HEK293 (cell line): Measurements from ENCODE around the gene CRNKL1.

Experiments used
- CTCF ChIA-PET: fragments of 350-600 bp; formaldehyde crosslinking; extraction: SDS; loops from one replicate; lab custom pipeline; 2021; ENCODE audit warnings: antibody characterized with exemption; lab: Yijun Ruan, JAX
- POLR2A ChIA-PET: fragments of 300-600 bp; formaldehyde crosslinking; extraction: SDS; loops from one replicate; lab custom pipeline; 2020; ENCODE audit warnings: antibody characterized with exemption, inconsistent platforms; lab: Yijun Ruan, JAX
- H3K27ac ChIP-seq: fragments of 200-500 bp; sonication (Bioruptor generic); 2 replicates; pipeline ENCODE4 v1.5.1; 2014; ENCODE audit warnings: low read depth, low read length, control low read depth, inconsistent platforms; ENCODE audit errors: extremely low read depth
- H3K36me3 ChIP-seq, 2 experiments: fragments of 200-500 bp in 1 of 2; sonication (Bioruptor generic) in 1 of 2; 1 replicate in 1 of 2; 2 replicates in 1 of 2; pipeline ENCODE4 v1.5.1; 2014 to 2017; ENCODE audit warnings: inconsistent platforms in 2 of 2, low read length in 2 of 2; ENCODE audit not compliant: control insufficient read depth in 2 of 2, insufficient read depth in 1 of 2
- H3K4me1 ChIP-seq: fragments of 200-500 bp; sonication (Bioruptor generic); 2 replicates; pipeline ENCODE4 v1.5.1; 2014; ENCODE audit warnings: mild to moderate bottlenecking, low read length, inconsistent platforms; ENCODE audit not compliant: control insufficient read depth, insufficient read depth
- H3K4me3 ChIP-seq: 2 replicates; pipeline ENCODE4 v1.5.1; 2011; ENCODE audit warnings: low read depth, mild to moderate bottlenecking, control low read depth, low read length, moderate library complexity
- H3K9me3 ChIP-seq: fragments of 200-500 bp; sonication (Bioruptor generic); 2 replicates; pipeline ENCODE4 v1.5.1; 2014; ENCODE audit warnings: low read depth, low read length, inconsistent platforms; ENCODE audit not compliant: control insufficient read depth, insufficient read depth
- KLF1 ChIP-seq: fragments of 450-650 bp; formaldehyde crosslinking; IDR thresholded peaks from 2 replicates; pipeline ENCODE4 v1.5.1; 2016; ENCODE audit warnings: missing biosample characterization, missing genetic modification characterization
- SP7 ChIP-seq: fragments of 450-650 bp; formaldehyde crosslinking; IDR thresholded peaks from 2 replicates; pipeline ENCODE4 v1.5.1; 2016; ENCODE audit warnings: missing biosample characterization, missing genetic modification characterization
- ZBTB1 ChIP-seq: fragments of 450-650 bp; formaldehyde crosslinking; IDR thresholded peaks from 2 replicates; pipeline ENCODE4 v1.5.1; 2016; ENCODE audit warnings: missing biosample characterization, missing genetic modification characterization
- ZBTB20 ChIP-seq: fragments of 450-650 bp; formaldehyde crosslinking; IDR thresholded peaks from 2 replicates; pipeline ENCODE4 v1.5.1; 2016; ENCODE audit warnings: missing biosample characterization, missing genetic modification characterization
- ZFP69B ChIP-seq: fragments of 450-650 bp; formaldehyde crosslinking; IDR thresholded peaks from 2 replicates; pipeline ENCODE4 v1.5.1; 2016; ENCODE audit warnings: missing biosample characterization, missing genetic modification characterization
- ZNF10 ChIP-seq: fragments of 450-650 bp; formaldehyde crosslinking; IDR thresholded peaks from 2 replicates; pipeline ENCODE4 v1.5.1; 2017; ENCODE audit warnings: missing biosample characterization, missing genetic modification characterization
- ZNF140 ChIP-seq: fragments of 450-650 bp; formaldehyde crosslinking; IDR thresholded peaks from 2 replicates; pipeline ENCODE4 v1.5.1; 2016; ENCODE audit warnings: missing biosample characterization, missing genetic modification characterization
- ZNF174 ChIP-seq: fragments of 450-650 bp; formaldehyde crosslinking; IDR thresholded peaks from 2 replicates; pipeline ENCODE4 v1.5.0; 2017; ENCODE audit warnings: missing biosample characterization, mild to moderate bottlenecking, missing genetic modification characterization
- ZNF211 ChIP-seq: fragments of 450-650 bp; formaldehyde crosslinking; IDR thresholded peaks from 2 replicates; pipeline ENCODE4 v1.5.1; 2016; ENCODE audit warnings: low read depth, missing biosample characterization, missing genetic modification characterization
- ZNF221 ChIP-seq: fragments of 450-650 bp; formaldehyde crosslinking; IDR thresholded peaks from 2 replicates; pipeline ENCODE4 v1.5.1; 2017; ENCODE audit warnings: missing biosample characterization, missing genetic modification characterization, borderline replicate concordance
- ZNF274 ChIP-seq, 2 experiments: fragments of 200-500 bp in 1 of 2; fragments of 450-650 bp in 1 of 2; sonication (Bioruptor generic) in 1 of 2; formaldehyde crosslinking in 1 of 2; IDR thresholded peaks; 2 replicates each; pipeline versions ENCODE4 v1.5.1 to v1.6.1; 2014 to 2016; ENCODE audit warnings: borderline replicate concordance in 1 of 2, inconsistent platforms in 1 of 2, low read length in 1 of 2, missing biosample characterization in 1 of 2, missing genetic modification characterization in 1 of 2
- ZNF311 ChIP-seq: fragments of 450-650 bp; formaldehyde crosslinking; IDR thresholded peaks from 2 replicates; pipeline ENCODE4 v1.5.1; 2017; ENCODE audit warnings: missing biosample characterization, missing genetic modification characterization, borderline replicate concordance
- ZNF530 ChIP-seq: fragments of 450-650 bp; formaldehyde crosslinking; IDR thresholded peaks from 2 replicates; pipeline ENCODE4 v1.5.1; 2016; ENCODE audit warnings: low read depth, missing biosample characterization, missing genetic modification characterization
- ZNF610 ChIP-seq: fragments of 450-650 bp; formaldehyde crosslinking; IDR thresholded peaks from 2 replicates; pipeline ENCODE4 v1.5.1; 2016; ENCODE audit warnings: missing biosample characterization, missing genetic modification characterization, borderline replicate concordance
- ZNF660 ChIP-seq: fragments of 450-650 bp; IDR thresholded peaks from 2 replicates; pipeline ENCODE4 v1.5.1; 2018; ENCODE audit warnings: missing biosample characterization, mild to moderate bottlenecking, missing genetic modification characterization
- ZNF701 ChIP-seq: fragments of 450-650 bp; formaldehyde crosslinking; IDR thresholded peaks from 2 replicates; pipeline ENCODE4 v1.5.1; 2016; ENCODE audit warnings: missing biosample characterization, missing genetic modification characterization
- ZNF76 ChIP-seq: fragments of 450-650 bp; formaldehyde crosslinking; IDR thresholded peaks from 2 replicates; pipeline ENCODE4; 2016; ENCODE audit warnings: low read depth, missing biosample characterization, missing genetic modification characterization, borderline replicate concordance
- ZSCAN16 ChIP-seq: fragments of 450-650 bp; formaldehyde crosslinking; IDR thresholded peaks from 2 replicates; pipeline ENCODE4 v1.5.1; 2016; ENCODE audit warnings: missing biosample characterization, missing genetic modification characterization
- TF ChIP-seq, protein P1 (sequence below): fragments of 450-650 bp; formaldehyde crosslinking; IDR thresholded peaks from 2 replicates; pipeline ENCODE4 v1.5.1; 2016; ENCODE audit warnings: missing biosample characterization, missing genetic modification characterization
- TF ChIP-seq, protein P2 (sequence below): fragments of 450-650 bp; formaldehyde crosslinking; IDR thresholded peaks from 2 replicates; pipeline ENCODE4 v1.5.1; 2016; ENCODE audit warnings: missing biosample characterization, missing genetic modification characterization, borderline replicate concordance
- TF ChIP-seq, protein P3 (sequence below): fragments of 450-650 bp; formaldehyde crosslinking; IDR thresholded peaks from 2 replicates; pipeline ENCODE4 v1.5.1; 2017; ENCODE audit warnings: missing biosample characterization, missing genetic modification characterization

CRNKL1 gene

DNA sequence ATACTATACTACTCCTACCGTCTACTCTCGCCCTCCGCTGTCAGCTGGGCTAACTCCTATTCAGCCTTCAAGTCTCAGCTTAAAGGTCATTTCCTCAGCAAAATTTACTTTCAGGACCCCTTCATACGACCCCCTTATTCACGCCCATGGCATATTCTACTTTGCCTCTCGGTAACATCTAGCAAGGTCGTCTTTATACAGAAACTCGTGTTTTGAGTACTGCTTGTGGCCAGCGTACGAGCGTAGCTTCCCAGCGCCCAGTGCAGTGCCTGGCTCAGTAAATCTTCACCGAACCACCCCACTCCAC, 546 bp downstream of the CRNKL1 start (continued):
- no peak for TF ChIP-seq ZNF274 (IDR thresholded peaks at IDR 0.05; ENCODE audit: low read length)
- TF ChIP-seq ZNF274 (tag by site-specific recombination; IDR thresholded peaks at IDR 0.05; ENCODE audit: borderline replicate concordance) = no peak
- TF ChIP-seq ZNF311 = no peak
- TF ChIP-seq, all 188 proteins: peak for 0

DNA sequence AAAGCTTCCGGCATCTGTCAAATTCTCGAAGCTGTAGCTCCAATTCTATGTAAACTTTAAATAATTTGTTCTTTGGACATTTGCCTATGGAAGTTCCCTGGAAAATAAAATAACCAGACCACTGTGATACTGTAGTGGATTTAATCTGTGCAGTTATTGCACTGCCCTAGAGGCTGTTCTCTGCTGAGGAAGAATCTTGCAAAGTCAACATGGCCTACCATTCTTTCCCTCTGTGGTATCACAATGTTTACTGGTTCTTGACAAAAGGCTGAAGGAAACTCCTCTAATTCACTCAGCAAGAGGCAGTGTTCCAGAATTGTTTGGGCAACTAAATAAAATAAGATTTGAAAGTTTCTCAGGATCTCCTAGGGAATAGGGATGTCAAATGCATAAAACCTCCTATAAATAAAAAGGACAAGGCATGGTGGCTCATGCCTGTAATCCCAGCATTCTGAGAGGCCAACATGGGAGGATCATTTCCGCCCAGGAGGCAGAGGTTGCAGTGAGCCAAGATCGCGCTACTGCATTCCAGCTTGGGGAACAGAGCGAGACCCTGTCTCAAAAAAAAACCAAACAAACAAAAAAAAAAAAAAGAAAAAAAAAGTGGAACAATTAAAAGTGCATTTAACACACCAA, 12.4 kb downstream of the CRNKL1 start:
- H3K4me3 ChIP-seq = no peak overlapping the region
- no peak overlapping the region for H3K27ac ChIP-seq
- peaks cover 53 to 100% of the 10 kb centered on the region in 2 experiments for H3K36me3 ChIP-seq
- no peaks in the 10 kb centered on the region for H3K9me3 ChIP-seq
- CTCF ChIA-PET = no interaction called here
- TF ChIP-seq, protein P1, sequence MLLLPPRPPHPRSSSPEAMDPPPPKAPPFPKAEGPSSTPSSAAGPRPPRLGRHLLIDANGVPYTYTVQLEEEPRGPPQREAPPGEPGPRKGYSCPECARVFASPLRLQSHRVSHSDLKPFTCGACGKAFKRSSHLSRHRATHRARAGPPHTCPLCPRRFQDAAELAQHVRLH (tag by site-specific recombination) = no peak
- TF ChIP-seq ZNF76 (tag by site-specific recombination) (no peak), ZNF530 (no peak), ZFP69B (tag by site-specific recombination) (no peak), ZBTB20 (tag by site-specific recombination) (no peak), ZNF174 (tag by site-specific recombination) (no peak), ZNF10 (tag by site-specific recombination) (no peak), ZNF211 (tag by site-specific recombination) (no peak), SP7 (tag by site-specific recombination) (no peak), ZNF660 (tag by site-specific recombination) (no peak), ZNF701 (tag by site-specific recombination) (no peak), ZSCAN16 (tag by site-specific recombination) (no peak), ZNF221 (tag by site-specific recombination) (no peak), KLF1 (tag by site-specific recombination) (no peak), ZNF140 (tag by site-specific recombination) (no peak), ZNF610 (tag by site-specific recombination) (no peak), ZBTB1 (tag by site-specific recombination) (no peak)
- TF ChIP-seq, protein P2, sequence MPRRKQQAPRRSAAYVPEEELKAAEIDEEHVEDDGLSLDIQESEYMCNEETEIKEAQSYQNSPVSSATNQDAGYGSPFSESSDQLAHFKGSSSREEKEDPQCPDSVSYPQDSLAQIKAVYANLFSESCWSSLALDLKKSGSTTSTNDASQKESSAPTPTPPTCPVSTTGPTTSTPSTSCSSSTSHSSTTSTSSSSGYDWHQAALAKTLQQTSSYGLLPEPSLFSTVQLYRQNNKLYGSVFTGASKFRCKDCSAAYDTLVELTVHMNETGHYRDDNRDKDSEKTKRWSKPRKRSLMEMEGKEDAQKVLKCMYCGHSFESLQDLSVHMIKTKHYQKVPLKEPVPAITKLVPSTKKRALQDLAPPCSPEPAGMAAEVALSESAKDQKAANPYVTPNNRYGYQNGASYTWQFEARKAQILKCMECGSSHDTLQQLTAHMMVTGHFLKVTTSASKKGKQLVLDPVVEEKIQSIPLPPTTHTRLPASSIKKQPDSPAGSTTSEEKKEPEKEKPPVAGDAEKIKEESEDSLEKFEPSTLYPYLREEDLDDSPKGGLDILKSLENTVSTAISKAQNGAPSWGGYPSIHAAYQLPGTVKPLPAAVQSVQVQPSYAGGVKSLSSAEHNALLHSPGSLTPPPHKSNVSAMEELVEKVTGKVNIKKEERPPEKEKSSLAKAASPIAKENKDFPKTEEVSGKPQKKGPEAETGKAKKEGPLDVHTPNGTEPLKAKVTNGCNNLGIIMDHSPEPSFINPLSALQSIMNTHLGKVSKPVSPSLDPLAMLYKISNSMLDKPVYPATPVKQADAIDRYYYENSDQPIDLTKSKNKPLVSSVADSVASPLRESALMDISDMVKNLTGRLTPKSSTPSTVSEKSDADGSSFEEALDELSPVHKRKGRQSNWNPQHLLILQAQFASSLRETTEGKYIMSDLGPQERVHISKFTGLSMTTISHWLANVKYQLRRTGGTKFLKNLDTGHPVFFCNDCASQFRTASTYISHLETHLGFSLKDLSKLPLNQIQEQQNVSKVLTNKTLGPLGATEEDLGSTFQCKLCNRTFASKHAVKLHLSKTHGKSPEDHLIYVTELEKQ = no peak
- TF ChIP-seq, protein P3, sequence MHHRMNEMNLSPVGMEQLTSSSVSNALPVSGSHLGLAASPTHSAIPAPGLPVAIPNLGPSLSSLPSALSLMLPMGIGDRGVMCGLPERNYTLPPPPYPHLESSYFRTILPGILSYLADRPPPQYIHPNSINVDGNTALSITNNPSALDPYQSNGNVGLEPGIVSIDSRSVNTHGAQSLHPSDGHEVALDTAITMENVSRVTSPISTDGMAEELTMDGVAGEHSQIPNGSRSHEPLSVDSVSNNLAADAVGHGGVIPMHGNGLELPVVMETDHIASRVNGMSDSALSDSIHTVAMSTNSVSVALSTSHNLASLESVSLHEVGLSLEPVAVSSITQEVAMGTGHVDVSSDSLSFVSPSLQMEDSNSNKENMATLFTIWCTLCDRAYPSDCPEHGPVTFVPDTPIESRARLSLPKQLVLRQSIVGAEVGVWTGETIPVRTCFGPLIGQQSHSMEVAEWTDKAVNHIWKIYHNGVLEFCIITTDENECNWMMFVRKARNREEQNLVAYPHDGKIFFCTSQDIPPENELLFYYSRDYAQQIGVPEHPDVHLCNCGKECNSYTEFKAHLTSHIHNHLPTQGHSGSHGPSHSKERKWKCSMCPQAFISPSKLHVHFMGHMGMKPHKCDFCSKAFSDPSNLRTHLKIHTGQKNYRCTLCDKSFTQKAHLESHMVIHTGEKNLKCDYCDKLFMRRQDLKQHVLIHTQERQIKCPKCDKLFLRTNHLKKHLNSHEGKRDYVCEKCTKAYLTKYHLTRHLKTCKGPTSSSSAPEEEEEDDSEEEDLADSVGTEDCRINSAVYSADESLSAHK = no peak
- H3K4me1 ChIP-seq = no peaks in the 10 kb centered on the region
- POLR2A ChIA-PET = no interaction called here
